DMS 273 treated with DMSO at 0.1 percent for 48 hours (cell line): ENCODE measurements around the gene KRTAP23-1.

Source experiments
- DNase-seq: peaks from one replicate; lab custom pipeline; 2025; lab: John Stamatoyannopoulos, UW

The KRTAP23-1 gene, protein sequence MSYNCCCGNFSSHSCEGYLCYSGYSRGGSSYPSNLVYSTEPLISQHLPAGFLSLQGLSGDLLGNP

GRCh38 chr21:30348506-30348905 lies at the start of gene KRTAP23-1:
KRTAP23-1 (minus strand) TSS chr21:30348606; CDS start chr21:30348606, 0 bp downstream.
- no peak for DNase-seq

DNA sequence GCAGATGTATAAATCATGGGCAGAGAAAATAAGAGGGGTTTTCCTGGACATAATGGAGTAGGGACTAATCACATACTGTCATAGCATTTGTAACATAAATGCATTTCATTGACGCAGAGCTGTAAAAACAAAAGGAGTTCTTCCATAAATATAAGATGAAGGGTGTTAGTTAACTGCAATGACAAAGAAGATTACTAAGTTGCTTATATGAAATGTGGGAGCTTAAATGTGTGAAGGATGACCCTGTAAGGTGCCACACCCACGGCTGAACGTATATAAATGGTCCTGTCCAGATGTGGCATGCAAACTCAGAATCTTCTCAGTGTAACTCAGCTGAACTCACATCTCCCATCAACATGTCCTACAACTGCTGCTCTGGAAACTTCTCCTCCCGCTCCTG lies 47.3 kb upstream of the KRTAP23-1 start, which contains the start of gene KRTAP13-1:
Gene KRTAP13-1 (plus strand): TSS at position 301 of the 400 bp plus-strand sequence. CDS start 56 bp downstream, at position 357.
- no peak for DNase-seq

DNA sequence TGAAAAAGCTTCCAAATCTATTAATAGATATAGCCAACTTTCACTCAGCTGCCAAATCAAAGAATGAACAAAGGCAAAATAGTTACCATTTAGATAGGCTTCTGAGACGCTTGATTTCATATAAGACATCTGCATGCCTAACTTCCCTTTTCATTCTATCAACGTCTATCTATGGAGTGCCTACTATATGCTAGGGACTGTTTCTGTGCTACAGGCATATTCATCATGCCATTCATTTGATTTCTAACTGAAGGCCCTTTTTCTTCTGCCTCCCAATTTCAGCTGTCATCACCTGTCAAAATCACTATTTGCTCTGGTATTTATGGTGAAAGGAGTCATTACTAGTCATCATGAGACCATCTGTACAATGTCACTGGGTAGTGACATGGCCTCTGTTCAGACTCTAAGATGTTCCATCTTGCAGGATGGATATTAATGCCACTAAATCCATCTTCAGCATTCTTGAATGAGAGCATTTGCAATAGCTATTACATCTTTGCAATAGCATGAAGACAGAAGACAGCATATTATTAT lies 43.2 kb upstream of the KRTAP23-1 start:
- no peak for DNase-seq

- no peak for DNase-seq
Observed at GRCh38 chr21:30382201-30382600, 33.8 kb upstream of the KRTAP23-1 start.

DNA sequence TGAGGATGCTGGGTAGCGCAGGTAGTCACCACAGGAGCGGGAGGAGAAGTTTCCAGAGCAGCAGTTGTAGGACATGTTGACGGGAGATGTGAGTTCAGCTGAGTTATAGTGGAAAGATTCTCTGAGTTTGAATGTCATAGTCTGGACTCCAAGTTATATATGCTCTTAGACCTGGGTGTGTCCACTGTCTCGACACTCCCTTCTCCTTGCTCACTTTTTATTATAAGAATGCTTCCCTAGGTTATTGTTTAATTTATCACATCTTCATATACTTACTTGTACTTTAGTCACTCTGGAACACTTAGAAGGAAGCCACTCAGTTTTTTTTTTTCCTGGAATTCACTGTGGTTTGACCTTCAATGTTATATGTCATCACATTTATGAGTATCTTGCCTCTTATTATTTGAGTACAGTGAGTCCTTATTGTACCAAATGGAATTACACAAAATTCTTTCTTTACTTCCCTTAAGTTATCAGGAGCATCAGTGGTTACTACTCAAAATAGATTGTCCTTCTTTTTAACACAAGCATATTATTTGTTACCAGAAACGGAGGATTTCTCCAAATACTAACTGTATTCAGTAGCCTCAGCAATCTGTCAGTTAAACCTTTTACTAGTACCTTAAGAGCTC lies 23.8 kb upstream of the KRTAP23-1 start, which contains the start of gene KRTAP13-2:
Gene KRTAP13-2 (minus strand): TSS at position 133 of the 632 bp plus-strand sequence. CDS start 58 bp downstream, at position 75.
- no peak for DNase-seq

- DNase-seq: no peak
Observed at GRCh38 chr21:30355906-30356305, 7.5 kb upstream of the KRTAP23-1 start.

DNA sequence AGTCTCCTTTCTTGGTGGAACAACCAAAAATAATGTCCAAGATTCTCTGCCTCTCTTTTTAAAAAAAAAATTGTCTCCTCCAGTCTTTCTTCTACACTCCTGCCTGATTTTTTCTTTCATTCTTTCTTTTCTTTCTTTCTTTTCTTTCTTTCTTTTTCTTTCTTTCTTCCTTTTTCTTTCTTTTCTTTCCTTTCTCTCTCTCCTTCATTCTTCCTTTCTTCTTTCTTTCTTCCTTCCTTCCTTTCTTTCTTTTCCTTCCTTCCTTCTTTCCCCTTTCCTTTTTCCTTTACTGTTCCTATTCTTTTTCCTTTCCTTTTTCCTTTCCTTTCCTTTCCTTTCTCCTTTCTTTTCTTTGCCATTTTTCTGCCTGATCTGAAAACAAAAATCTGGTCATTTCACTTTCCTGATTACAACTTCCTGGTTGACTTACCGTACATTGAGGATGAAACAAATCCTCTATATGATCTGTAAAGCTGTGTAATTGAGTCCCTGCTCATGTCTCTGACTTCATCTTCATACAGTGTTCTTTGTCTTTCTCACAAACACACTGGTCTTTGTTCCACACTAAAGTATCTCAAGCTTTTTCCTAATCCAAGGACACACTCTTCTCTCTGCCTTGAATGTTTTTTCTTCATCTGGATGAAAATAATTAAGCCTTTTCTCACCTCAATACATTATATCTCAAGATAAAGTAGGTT lies 6.1 kb upstream of the KRTAP23-1 start:
- DNase-seq: no peak

DNA sequence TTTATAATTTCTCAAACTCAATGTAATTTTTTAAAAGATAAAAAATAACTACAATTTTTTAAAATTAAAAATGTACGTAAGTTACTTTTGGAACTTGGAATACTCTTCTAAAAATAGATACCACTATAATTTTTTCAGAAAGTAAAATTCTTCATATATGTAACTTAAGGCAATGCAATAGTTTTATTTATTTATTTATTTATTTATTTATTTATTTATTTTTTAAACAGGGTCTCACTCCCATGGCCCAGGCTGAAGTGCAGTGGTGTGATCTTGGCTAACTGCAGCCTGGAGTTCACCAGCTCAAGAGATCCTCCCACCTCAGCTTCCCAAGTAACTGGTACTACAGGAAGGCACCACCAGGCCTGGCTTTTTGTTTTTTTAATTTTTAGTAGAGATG lies 3.1 kb upstream of the KRTAP23-1 start:
- no peak for DNase-seq

GRCh38 chr21:30349572-30349971 lies 1.2 kb upstream of the KRTAP23-1 start:
- DNase-seq: no peak

GRCh38 chr21:30345014-30345413 lies 3.4 kb downstream of the KRTAP23-1 start:
- no peak for DNase-seq

DNA sequence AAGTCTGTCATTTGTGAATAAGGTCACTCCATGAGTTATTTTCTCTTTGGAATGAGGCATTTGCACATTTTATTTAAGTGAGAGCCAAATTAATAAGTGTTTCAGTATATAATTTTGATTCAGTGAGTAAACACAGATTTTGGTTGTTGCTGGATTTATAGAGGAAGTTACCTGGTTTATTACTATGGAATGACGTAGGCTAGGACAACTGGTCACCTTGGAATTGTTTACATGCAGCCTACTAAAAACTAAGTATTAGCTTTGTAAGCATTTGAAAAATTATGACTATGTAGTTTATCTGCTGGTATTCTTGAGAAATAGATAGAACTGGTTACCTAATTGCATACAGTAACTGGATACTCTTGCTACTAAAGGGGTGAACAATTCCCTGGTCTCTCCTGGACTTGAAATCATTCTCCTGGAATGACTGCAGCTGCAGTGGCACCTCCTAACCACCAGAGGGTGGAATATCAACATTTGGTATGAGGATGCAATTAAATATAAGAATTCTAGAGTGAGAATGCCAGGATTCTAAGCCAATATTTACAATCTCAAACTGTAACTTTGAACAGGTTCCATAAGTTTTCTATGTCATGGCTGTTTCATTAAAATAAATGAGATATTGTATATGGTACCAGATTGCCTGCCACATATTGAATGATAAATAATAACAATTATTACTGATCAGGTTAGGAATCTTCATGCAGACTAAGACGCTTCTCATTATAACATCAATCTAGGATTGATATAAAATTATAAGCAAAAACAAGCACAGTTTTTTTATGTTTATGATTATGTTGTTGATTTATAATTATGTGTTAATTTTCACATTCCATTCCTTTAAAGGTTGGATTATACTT lies 7.5 kb downstream of the KRTAP23-1 start:
- DNase-seq: no peak

- DNase-seq: no peak
Observed at GRCh38 chr21:30338717-30339116, 9.7 kb downstream of the KRTAP23-1 start.

- DNase-seq: no peak
Observed at GRCh38 chr21:30337772-30338171, 10.6 kb downstream of the KRTAP23-1 start.

GRCh38 chr21:30337276-30337744 lies 11.1 kb downstream of the KRTAP23-1 start, which contains the start of gene KRTAP27-1:
KRTAP27-1 (minus strand) TSS chr21:30337694; CDS start chr21:30337668, 26 bp downstream.
- DNase-seq: no peak

DNA sequence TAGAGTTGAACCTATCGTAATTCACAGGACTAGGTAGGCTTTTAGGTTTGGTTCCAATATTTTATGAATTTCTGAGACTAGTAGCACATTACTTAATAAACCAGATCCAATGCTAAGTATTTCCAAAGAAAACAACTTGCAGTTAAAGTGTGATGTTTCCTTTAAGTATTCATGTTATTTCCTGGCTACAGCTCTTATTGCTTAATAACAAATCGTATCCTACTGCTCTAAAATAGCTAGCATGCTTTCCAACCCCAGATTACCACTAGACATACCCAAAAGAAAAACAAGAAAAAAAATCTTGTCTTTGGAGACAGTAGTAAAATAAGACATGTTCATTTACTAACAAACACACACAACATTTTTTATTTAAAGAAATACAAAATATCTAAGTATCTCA lies 11.8 kb downstream of the KRTAP23-1 start:
- DNase-seq: no peak

- DNase-seq: no peak
Observed at GRCh38 chr21:30333736-30334135, 14.7 kb downstream of the KRTAP23-1 start.

- DNase-seq: no peak
Observed at GRCh38 chr21:30332681-30333080, 15.7 kb downstream of the KRTAP23-1 start.

DNA sequence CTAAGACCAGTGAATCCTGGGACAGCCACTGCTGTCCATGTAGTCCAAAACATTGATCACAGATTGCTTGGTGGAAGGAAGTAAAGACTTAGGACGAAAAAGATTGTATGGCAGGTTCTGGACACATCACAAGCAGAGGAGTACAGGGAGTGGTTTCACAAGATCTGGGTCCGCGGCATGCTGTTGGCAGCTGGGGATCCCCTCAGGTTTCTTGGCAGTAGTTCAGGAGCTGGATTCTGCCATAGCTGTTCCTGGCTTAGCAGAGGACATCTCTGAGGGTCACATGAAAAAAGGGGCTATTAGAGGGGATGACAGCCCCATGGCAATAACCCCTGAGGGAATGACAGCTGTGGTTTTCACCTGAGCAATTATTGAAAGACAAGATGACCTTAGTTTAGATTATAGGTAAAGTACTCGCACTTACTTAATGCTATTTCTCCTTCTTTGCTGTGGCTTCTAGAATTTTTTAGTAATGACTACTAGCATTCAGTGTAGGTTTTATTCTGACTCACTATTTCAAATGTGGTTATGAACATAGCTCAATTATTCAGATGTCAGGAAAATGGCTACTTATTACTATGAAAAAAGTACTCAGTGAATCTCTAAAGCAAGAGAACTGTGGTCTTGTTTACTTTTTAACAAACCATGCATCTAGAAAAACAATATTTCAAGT lies 19.1 kb downstream of the KRTAP23-1 start:
- no peak for DNase-seq

- DNase-seq: no peak
Observed at GRCh38 chr21:30326390-30326789, 22.0 kb downstream of the KRTAP23-1 start.

DNA sequence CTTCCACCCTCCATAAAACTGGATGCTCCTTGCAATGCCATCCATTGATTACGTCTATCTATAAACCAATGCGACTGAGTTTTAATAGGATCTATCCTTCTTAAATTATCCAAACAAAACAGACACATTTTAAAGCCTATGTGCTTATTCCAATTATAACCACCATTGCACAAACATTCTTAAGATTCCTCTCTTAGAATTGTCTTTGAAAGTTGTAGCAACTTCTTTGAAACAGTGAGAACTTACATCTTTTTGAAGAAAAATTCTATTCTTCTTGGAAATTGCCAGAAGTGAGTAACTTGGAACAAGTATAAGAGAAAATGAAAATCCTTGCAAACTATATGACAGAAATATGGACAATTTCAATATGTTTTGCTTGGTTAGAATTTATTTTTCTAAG lies 28.2 kb downstream of the KRTAP23-1 start, which contains the start of gene KRTAP26-1:
Gene KRTAP26-1 (minus strand): TSS at position 101 of the 400 bp plus-strand sequence. CDS start 280 bp downstream, outside the sequence.
- no peak for DNase-seq

DNA sequence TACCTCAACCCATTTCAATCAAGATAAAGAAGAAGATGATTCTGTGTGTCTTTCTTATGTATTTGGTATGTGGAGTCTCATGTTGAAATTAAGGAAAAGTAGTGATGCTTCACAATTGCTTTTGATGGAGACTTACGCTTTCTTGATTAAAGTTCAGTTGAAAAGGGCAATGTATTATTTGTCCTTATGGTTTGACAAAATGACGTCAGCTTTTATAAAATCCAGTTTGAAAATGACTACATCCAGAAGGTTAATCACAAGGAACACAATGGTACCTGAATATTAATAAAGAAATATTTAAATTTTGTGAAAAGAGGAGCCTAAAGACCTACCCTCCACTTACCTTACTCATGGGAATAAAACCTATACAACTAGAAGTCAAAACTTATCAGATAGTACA lies 32.7 kb downstream of the KRTAP23-1 start:
- DNase-seq: no peak
